Measurements from ENCODE around the gene SIX3.

SIX3 gene

DNA sequence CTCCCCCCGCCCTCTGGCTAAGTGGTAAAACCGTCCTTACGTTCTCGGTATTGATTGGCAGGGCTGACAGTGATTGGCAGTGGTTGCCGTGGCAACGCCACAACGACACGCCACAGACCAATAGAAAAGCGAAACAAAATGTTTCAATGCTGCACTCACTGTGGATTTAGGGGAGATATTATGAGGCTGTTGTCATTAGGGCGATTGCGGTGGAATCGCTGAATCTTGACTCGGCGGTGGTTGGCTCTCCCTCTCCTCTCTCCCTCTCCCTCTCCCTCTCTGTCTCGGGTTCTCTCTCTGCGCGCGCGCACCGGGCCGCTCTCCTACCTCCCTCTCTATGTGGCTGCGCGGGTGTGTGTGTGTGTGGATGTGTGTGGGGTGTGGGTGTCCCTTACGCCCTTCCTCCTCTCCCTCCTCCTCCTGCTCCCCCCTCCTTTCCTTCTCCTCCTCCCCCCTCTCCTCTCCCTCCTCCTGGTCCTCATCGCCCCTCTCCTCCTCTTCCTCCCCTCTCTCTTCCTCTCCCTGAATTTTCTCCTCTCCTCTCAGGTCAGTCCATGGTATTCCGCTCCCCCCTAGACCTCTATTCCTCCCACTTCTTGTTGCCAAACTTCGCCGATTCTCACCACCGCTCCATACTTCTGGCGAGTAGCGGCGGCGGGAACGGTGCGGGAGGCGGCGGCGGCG is at the start of gene SIX3:
Gene SIX3 (plus strand): TSS at position 152 of the 684 bp plus-strand sequence. CDS start 403 bp downstream, at position 555.
- peak; percentile 67 for DNase-seq (ENCODE audit: low spot score)

GRCh38 chr2:44894058-44894457 is 47.4 kb upstream of the SIX3 start:
- no peak for DNase-seq (ENCODE audit: low spot score)

DNA sequence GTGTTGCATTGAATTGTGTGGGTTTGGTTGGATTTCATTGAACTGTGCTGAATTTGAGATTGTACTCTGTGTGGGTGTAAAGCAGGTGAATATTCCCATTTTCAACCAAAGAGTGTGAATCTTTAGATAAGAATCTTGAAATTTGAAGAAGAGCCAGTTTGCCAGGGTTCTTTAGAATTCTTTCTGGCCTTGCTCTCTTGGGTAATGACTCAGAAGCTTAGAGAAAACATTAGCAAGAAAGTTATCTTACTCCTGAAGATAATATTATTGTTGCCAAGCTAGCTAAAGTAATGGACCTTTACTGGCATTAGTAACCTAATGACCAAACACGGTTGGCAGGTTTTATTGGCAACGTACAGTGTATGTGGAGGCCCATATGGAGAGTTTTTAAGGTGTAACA is 46.4 kb upstream of the SIX3 start:
- DNase-seq (ENCODE audit: low spot score) = no peak

GRCh38 chr2:44897406-44897805 is 44.1 kb upstream of the SIX3 start:
- no peak for DNase-seq (ENCODE audit: low spot score)

DNA sequence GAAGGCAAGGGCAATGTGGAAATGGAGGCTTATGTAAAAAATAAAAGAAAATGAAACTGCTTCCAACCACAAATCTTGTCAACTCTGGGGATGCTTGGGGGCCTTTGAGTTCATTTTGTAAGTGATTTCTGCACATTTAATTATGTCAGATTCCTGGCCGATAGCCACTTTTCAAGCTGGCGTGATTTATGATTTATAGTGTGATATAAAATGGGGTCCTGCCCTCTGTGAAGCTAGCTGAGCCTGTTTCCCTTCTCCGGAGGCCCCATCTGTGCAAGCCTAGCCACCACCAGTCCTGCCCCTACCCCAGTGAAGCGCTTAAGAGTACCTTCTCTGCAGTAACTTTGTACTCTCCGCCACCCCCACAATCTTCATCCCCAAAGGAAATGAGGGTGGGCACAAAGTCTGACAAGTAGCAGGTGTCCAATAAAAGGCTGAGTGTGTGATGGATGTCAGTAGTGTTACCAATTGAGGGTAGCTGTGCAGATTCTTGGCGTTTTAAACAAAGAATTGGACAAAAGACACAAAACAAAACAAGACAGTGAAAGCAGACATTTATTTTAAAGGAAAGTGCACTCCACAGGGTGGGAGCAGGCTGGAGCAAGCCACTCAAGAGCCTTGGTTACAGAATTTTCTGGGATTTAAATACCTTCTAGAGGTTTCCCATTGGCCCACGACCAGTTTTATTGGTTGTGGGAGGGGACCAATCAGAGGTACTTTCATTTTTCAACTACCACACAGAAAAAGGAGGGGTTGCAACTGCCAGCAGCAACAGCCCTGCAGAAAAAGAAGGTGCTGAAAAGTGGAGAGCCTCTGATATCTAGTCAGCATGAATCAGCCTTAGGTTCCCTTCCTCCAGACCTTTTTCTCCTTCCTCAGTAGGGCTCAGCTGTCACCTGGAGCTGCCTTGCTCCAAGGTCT is 39.0 kb upstream of the SIX3 start:
- no peak for DNase-seq (ENCODE audit: low spot score)

GRCh38 chr2:44904578-44904977 is 36.9 kb upstream of the SIX3 start:
- DNase-seq (ENCODE audit: low spot score) = no peak

- DNase-seq (ENCODE audit: low spot score) = no peak
These were observed 34.5 kb upstream of the SIX3 start for GRCh38 chr2:44906972-44907371.

- DNase-seq (ENCODE audit: low spot score) = no peak
These were observed 31.7 kb upstream of the SIX3 start for GRCh38 chr2:44909831-44910230.

GRCh38 chr2:44912660-44913059 is 28.8 kb upstream of the SIX3 start:
- DNase-seq (ENCODE audit: low spot score) = no peak

GRCh38 chr2:44916291-44916690 is 25.2 kb upstream of the SIX3 start:
- DNase-seq (ENCODE audit: low spot score) = no peak

DNA sequence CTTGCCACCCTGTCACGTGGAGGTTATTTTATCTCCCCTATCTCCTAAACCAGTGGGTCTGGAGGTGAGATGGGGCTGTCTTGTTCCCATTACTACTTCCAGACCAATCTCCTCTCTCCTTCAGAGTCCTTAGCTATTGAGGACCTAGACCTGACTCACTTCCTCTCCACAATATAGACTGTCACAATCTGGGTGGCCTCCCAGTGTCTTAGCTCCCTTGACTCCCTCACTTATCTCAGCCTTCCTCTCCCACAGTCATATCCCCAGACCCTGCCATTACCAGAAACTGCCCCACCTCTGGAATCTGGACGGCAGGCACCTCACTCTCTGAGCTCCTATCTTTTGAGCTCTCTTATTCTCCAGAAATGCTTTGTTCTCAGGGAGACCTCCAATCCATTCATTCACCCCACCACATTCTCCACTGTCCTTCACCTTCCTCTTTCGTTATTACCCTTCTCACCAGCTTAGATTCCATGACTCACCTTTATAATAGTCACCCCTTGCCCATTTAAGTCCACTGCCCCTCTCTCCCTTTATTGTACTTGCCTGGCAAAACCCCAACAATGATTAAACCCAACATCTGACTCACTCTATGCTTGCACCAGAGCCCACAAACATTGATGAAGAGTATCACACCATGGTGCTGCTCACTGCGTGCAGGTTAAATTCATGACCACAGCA is 23.3 kb upstream of the SIX3 start:
- no peak for DNase-seq (ENCODE audit: low spot score)

DNA sequence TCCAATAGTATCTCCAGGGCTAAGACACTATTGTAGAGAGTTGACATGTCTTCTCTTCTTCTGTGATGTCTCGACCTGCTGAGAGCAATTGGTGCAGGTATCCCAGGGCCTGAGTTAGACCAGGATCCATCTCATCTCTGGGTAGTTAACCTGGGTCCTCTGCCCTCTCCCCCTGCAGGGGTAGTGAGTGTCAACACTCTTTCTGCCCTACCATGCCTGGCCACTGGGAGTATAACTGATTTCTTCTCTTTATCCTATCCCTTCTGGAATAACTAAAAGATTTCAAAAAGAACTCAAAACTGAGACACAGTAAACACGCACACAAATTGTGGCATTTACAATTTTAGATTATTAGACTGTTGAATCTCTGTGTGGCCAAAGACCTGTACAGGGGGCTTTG is 20.8 kb upstream of the SIX3 start:
- no peak for DNase-seq (ENCODE audit: low spot score)

GRCh38 chr2:44922776-44923175 is 18.7 kb upstream of the SIX3 start:
- no peak for DNase-seq (ENCODE audit: low spot score)

GRCh38 chr2:44925561-44926136 is 15.9 kb upstream of the SIX3 start:
- no peak for DNase-seq (ENCODE audit: low spot score)

DNA sequence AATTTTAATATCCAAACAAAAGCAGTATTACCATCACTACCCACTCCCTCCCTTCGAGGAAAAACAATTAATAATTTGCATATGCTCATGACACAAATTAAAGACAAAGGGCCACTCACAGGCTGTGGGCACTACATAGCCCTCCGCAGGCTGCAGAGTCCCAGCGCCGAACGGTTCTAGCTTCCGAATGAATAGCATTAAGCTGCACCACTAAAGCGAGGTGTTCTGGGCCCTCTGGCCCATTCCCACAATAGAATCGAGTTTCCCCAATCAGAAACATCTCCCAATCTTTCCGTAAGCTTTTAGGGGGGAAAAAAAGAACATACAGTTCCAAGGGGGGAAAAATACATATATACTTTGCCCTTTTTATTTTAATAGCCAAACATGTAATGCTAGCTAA is 14.5 kb upstream of the SIX3 start:
- DNase-seq (ENCODE audit: low spot score) = no peak

GRCh38 chr2:44927985-44928482 is 13.5 kb upstream of the SIX3 start:
- no peak for DNase-seq (ENCODE audit: low spot score)

- DNase-seq (ENCODE audit: low spot score) = no peak
These were observed 12.9 kb upstream of the SIX3 start for GRCh38 chr2:44928483-44929158.

DNA sequence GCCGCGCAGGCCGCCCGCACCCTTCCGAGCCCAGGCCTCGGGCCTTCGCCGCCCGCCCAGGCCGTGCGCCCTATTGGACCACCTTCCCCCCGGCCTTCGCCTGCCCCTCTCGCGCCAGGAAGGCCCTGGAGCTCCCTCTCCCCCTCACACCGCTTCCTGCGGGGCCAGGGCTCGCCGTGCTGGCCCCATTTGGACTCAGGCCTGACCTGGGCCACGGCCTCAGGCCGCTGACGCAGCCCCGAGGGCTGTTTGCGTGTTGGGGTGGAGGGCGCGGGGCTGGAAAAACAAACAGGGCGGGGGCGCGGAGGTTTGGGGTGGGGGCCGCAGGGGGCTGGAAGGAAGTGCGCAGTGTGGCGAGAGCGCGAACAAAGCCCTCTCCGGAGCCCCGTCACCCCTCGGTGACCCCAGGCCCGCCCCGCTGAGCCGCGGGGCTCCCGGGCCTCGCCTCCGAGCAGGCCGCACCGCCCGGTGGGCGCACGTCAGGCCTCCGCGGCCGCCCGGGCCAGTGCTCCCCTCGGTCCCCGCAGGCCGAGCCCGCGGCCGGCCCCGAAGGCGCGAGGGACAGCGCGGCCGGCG is 12.3 kb upstream of the SIX3 start:
- no peak for DNase-seq (ENCODE audit: low spot score)

DNA sequence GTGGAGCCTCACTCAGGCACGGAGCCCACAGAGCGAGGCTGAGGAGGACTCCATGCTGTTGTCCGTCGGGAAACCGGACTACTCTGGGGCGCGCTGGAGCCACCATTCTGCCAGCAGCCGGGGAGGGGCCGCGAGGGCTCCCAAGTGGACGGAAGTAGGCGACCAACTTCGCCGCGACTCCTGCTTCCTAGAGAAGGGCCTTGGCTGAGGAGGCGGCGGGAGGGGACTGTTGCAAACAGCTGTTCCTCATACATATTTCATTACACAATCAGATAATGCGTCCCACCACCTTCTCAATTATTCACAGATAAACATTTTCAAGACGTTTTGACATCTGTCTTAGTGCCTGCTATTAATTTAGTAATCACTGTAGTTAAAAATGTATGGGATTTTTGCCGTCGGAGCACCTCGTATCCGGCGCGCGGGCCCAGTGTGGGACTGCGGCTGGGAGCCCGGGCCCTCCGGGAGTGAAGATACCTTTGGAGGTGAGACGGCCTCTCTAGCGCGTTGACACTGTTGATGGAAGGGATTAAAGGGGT is 11.7 kb upstream of the SIX3 start:
- DNase-seq (ENCODE audit: low spot score) = no peak

GRCh38 chr2:44930274-44931197 is 11.0 kb upstream of the SIX3 start:
- DNase-seq (ENCODE audit: low spot score) = no peak

Measured in globus pallidus (tissue), 1 donor.